ENCODE measurements around the gene TUBB4B.

- TF ChIP-seq CTCF (IDR thresholded peaks at IDR 0.05) (no peak), POLR2A (IDR thresholded peaks at IDR 0.05) (no peak)
Observed at GRCh38 chr9:137228506-137228967, 12.6 kb upstream of the TUBB4B start.

Data from lower leg skin (tissue), 3 donors.